Non-pigmented ciliary epithelial cell (primary cell): ENCODE results near the gene SPTBN4.
A peak's percentile ranks its signal among the peaks of the same experiment; 100 is the strongest.
"Not testable (repeated sequence)": the region's sequence is repeated elsewhere in the genome, so short reads cannot be mapped to it uniquely, and the experiment has no call there.

Experiments
- DNase-seq: peaks from one replicate; pipeline ENCODE4 v3.0.0-alpha.2; 2010; ENCODE audit warnings: low read depth

The SPTBN4 gene

DNA sequence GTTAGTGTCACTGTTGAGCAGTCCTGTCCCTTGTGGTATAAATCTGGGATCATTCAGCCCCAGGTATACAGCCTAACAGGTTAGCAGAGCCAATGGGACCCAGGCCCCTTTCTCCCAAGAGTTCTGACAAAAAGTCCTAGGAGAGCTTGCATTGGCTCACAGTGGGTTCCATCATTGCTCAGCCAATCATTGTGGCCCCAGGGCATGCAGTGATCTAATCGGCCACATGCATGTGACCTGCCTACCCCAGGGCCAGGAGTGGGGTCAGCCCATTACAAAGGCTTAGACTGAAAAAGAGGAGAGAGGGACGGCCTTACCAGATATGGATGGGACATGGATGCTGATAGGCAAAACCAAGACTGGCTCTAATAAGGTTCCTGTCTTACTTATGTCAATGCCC, 41.1 kb downstream of the SPTBN4 start:
- DNase-seq, result no peak

- no peak for DNase-seq
These were observed 42.0 kb downstream of the SPTBN4 start for GRCh38 chr19:40508739-40509260.

GRCh38 chr19:40510526-40511115, 43.8 kb downstream of the SPTBN4 start:
- no peak for DNase-seq

GRCh38 chr19:40511487-40511886, 44.7 kb downstream of the SPTBN4 start:
- no peak for DNase-seq

- no peak for DNase-seq
These were observed 45.3 kb downstream of the SPTBN4 start for GRCh38 chr19:40512110-40512472.

DNA sequence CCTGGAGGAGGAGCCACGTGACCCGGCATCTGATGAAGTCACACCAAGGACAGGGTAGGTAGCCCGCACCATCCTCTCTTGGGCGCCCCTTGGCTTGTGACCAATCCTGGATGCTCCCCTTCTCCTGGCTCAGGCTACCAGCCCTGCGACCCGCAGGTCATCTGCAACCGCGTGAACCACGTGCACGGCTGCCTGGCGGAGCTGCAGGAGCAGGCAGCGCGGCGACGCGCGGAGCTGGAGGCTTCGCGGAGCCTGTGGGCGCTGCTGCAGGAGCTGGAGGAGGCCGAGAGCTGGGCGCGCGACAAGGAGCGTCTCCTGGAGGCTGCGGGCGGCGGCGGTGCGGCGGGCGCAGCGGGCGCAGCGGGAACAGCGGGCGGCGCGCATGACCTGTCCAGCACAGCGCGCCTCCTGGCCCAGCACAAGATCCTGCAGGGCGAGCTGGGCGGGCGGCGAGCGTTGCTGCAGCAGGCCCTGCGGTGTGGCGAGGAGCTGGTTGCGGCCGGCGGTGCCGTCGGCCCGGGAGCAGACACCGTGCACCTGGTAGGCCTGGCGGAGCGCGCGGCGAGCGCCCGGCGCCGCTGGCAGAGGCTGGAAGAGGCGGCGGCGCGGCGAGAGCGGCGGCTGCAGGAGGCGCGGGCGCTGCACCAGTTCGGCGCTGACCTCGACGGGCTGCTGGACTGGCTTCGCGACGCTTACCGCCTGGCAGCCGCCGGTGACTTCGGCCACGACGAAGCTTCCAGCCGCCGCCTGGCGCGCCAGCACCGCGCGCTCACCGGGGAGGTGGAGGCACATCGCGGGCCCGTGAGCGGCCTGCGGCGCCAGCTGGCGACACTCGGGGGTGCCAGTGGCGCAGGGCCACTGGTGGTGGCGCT, 45.9 kb downstream of the SPTBN4 start:
- DNase-seq, result no peak

DNA sequence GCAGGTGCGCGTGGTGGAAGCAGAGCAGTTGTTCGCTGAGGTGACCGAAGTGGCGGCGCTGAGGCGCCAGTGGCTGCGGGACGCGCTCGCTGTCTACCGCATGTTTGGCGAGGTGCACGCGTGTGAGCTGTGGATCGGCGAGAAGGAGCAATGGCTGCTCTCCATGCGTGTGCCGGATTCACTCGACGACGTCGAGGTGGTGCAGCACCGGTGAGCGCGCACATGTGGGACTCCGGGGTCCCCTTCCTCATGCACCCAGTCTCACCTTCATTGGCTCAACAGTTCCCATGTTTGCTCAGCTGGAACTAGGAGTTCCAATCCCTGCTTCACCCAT, 46.5 kb downstream of the SPTBN4 start:
- no peak for DNase-seq

DNA sequence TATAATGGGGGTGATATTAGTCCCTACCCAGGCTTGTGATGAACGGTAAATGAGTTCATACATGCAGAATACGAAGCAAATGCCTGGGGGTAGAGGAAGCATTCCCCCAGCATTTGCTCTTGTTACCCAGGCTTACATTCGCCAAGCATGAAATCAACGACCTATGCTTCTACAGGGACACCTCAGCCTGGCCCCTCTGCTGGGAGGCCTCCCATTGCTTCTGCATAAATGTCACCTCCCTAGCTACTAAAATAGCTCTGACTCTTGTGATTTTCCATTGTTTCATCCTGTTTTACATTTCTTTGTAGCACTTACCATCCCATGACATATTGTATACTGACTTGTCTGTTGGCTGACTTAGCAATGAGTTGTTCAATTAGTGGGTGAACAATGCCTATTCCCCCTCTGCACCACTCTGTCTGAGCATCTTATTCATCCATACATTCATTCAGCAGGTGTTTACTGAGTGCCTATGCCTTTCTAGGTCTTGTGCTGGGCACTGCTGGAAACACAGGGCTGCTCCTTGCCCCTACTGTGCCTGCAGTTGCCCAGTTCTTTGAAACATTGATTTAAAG, 47.0 kb downstream of the SPTBN4 start:
- DNase-seq, result no peak

GRCh38 chr19:40517248-40517647, 50.4 kb downstream of the SPTBN4 start:
- DNase-seq, result no peak

DNA sequence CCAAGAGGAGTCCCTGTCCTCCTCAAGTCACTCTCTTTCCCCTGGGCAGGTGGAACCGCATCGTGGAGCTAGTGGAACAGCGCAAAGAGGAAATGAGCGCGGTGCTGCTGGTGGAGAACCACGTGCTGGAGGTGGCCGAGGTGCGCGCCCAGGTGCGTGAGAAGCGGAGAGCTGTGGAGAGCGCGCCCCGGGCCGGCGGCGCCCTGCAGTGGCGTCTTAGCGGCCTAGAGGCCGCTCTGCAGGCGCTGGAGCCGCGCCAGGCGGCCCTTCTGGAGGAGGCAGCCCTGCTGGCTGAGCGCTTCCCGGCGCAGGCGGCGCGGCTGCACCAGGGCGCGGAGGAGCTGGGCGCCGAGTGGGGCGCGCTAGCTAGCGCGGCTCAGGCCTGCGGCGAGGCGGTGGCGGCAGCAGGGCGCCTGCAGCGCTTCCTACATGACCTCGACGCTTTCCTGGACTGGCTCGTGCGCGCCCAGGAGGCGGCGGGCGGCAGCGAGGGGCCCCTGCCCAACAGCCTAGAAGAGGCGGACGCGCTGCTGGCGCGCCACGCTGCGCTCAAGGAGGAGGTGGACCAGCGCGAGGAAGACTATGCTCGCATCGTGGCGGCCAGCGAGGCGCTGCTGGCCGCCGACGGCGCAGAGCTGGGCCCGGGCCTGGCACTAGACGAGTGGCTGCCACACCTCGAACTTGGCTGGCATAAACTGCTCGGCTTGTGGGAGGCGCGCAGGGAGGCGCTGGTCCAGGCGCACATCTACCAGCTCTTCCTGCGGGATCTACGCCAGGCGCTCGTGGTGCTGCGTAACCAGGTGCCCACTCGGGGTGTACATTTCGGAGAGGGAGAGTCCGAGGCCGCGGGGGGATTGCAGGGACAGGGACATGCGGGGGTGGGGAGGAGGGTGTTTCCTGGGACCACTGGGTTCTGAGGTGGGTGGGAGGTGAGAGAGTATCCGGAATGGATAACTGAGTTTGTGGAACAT, 52.8 kb downstream of the SPTBN4 start:
- DNase-seq, result no peak

DNA sequence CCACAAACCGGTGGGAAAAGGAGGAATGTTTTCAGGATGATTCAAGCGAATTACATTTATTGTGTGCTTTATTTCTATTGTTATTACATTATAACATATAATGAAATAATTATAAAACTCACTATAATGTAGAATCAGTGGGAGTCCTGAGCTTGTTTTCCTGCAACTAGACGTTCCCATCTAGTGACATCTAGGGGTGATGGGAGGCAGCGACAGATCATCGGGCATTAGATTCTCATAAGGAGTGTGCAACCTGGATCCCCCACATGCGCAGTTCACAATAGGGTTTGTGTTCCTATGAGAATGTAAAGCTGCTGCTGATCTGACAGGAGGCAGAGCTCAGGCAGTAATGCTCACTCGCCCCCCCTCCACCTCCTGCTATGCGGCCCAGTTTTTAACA, 54.5 kb downstream of the SPTBN4 start:
- no peak for DNase-seq

DNA sequence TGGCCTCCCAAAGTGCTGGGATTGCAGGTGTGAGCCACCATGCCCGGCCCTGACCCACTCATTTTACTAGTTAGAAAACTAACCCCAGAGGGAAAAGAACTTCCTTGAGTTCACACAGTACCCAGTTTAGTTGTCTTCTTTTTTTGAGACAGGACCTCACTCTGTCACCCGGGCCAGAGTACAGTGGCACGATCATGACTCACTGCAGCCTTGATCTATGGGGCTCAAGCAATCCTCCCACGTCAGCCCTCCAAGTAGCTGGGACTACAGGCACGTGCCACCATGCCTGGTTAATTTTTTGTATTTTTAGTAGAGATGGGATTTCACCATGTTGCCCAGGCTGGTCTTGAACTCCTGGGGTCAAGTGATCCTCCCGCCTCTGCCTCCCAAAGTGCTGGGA, 55.1 kb downstream of the SPTBN4 start:
- DNase-seq, result not testable (repeated sequence)

GRCh38 chr19:40523322-40524047, 56.7 kb downstream of the SPTBN4 start:
- no peak for DNase-seq

GRCh38 chr19:40524133-40524549, 57.3 kb downstream of the SPTBN4 start:
- DNase-seq, result no peak

DNA sequence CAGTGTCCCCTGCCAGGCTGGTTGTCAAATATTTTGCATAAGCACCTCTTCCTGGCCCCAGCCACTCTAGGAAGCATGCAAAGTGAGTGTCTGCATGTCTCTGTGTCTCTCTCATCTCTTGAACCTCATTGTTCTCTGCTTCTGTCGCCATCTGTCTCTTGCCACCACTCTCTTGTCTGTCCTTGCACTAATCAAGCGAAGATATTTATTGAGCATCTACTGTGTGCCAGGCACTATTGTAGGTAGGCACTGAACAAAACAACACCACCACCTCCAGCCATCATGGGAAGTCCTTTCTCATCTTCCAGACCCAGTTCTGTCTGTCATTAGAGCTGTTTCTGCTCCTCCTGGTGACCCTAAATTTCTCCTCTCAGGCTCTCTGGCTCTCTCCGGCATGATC, 57.9 kb downstream of the SPTBN4 start:
- DNase-seq, result no peak

- DNase-seq, result no peak
These were observed 58.6 kb downstream of the SPTBN4 start for GRCh38 chr19:40525234-40526051.

DNA sequence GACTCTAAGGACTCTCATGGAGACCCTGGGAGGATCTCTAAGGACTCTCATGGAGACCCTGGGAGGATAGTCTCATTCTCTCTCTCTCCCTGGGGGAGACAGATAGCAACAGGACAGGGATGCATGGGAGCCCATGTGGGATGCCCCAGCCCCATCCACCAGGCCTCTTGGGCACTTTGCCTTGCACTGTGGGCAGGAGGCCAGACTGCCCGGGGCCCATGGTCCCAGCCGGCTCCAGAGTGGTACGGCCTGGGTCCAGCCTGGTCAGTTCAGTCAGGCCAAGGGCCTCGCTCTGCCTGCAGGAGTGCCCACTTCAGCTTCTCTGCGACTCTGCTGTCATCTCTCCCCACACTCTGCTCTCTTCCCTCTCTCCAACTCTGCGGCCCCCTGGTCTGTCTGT, 61.3 kb downstream of the SPTBN4 start:
- DNase-seq, result no peak

DNA sequence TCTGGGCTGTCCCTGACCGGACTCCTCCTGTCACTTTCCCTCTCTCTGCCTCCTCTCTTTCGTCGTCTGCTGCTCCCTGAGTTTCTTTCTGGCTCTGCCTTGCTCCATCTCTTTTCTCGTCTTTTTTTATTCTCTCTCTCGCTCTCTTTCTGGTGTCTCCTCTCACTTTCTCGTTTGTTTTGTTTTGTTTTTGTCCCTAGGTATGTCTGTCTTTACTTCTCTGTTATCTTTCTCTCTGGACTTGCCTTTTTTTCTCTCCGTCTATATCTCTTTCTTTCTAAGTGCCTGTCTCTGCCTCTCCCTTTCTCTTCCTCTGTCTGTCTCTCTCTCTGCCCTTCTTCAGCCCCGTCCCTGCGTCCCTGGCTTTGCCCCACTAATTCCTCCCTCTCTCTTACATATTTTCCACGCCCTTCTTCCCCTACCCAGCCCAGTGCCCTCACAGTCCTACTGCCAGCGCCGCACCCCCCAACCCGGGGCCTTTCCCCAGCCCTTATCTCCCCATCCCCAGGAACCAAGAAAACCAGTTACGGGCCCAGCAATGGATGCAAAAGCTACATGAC, 61.8 kb downstream of the SPTBN4 start:
- no peak for DNase-seq

DNA sequence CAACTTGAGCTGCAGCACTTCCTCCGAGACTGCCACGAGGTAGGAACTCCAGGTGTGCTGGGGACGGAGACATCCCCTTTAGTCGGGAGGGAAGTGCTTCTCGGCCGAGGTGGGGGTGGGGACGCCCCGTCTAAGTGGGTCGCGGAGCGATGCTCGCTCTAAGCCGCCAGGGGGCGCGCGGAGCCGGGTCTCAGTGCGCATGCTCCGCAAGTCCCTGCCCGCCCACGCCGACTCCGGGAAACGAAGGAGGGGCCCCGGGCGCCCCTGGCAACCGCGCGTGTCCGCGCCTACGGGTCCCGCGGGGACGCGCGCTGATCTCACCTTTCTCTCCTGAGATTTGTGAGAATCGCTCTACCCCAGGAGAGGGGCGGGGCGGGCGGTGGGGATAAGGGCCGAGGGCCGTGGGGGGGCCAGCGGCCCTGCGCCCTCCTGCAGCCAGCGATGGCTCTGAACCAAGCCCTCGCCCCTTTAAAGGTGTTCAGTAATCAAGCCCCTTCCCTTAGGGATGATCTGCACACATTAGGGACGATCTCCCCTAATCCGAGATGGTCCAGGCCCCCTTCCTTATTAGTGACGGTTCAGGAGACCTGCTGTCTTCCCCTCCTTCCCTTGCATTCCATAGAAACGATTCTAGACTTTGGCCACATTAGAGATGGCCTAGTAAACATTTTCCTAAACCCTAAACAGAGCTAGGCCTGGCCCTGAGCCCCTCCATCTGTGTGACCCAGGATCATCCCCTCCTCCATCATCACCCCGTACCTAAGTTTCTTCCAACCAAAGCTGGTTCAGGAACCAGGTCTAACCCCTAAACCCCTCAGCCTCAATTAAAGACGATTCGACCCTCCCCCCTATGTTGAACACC, 62.5 kb downstream of the SPTBN4 start:
- peak; percentile 18 for DNase-seq
